HG03558 (cell line): ENCODE data around the gene SLC38A7.
A peak's percentile ranks its signal among the peaks of the same experiment; 100 is the strongest.
"Not testable (repeated sequence)": the region's sequence is repeated elsewhere in the genome, so short reads cannot be mapped to it uniquely, and the experiment has no call there.

ENCODE experiments used
- ATAC-seq: cut with Tn5 transposase; IDR thresholded peaks from one replicate; pipeline ENCODE4 v1.9.1; 2021; ENCODE audit warnings: moderate number of reproducible peaks; ENCODE audit not compliant: unreplicated experiment; ENCODE audit errors: extremely low read depth

SLC38A7 gene

DNA sequence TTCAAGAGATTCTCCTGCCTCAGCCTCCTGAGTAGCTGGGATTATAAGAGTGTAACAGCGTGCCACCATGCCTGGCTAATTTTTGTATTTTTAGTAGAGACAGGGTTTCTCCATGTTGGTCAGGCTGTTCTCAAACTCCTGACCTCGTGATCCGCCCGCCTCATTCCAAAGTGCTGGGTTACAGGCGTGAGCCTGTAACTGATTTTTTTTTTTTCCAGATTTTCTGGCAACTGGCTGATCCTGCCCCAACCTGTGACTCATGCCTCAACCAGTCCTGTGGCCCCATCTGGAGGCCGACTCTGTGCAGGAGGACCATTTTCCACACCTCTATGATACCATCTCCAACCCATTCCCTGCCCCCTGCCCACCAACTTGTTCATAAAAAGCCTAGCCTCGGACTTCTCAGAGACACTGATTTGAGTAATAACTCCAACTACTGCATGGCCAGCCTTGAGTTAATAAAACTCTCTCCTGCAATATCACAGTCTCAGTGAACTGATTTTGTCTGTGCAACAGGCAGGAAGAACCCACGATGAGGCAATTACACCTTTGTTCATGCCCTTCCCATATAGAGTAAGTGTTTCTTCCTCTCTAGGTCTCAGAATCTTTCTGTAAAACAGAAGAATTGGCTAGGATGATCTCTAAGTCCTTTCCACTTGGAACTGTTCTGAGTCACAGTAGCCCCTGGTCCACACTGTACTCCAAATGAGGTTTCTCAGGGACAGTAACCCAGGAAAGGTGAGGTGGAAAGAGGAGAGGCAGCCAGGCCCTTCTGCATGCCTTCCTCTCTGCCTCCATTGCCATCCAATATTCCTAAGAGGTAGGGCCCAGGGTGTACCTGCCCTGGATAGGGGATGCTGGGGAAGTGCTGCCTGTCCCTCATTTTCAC is 46.2 kb downstream of the SLC38A7 start:
- no peak for ATAC-seq

DNA sequence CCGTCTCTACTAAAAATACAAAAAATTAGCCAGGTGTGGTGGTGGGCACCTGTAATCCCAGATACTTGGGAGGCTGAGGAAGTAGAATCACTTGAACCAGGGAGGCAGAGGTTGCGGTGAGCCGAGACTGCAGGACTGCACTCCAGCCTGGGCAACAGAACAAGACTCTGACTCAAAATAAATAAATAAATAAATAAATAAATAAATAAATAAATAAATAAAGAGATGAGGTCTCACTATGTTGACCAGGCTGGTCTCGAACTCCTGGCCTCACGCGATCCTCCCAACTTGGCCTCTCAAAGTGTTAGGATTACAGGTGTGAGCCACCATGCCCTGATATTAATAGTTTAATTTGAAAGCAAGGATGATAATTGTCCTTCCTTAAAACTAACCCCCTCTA is 47.5 kb downstream of the SLC38A7 start:
- not testable (repeated sequence) for ATAC-seq

DNA sequence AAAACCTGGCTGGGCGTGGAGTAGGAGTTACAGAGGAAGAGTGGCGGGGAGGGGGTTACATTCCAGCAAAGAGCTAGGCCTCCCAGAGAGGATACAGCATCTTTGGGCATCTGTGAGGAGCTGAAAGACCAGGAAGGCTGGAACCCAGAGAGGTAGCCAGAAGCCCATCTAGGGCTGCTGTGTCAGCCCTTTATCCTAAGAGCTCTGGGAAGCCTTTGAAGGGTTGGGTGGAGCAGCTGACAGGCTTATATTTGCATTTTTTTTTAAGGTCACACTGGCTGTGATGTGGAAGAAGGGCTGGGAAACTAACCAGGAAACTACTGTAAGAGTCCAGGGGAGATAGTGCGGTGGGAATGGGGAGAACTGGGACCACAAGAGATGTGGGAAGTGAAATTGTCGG is 48.1 kb downstream of the SLC38A7 start:
- ATAC-seq: no peak

- no peak for ATAC-seq
Observed at GRCh38 chr16:58635502-58635901, 49.1 kb downstream of the SLC38A7 start.

GRCh38 chr16:58634265-58634802 is 50.2 kb downstream of the SLC38A7 start:
- ATAC-seq: no peak

GRCh38 chr16:58629733-58630640 is 54.6 kb downstream of the SLC38A7 start, which contains the start of gene CNOT1:
Gene CNOT1, minus strand, starts transcription at chr16:58629826. Its CDS starts 30,489 bp downstream, at chr16:58599337.
- ATAC-seq: peak; percentile 86

DNA sequence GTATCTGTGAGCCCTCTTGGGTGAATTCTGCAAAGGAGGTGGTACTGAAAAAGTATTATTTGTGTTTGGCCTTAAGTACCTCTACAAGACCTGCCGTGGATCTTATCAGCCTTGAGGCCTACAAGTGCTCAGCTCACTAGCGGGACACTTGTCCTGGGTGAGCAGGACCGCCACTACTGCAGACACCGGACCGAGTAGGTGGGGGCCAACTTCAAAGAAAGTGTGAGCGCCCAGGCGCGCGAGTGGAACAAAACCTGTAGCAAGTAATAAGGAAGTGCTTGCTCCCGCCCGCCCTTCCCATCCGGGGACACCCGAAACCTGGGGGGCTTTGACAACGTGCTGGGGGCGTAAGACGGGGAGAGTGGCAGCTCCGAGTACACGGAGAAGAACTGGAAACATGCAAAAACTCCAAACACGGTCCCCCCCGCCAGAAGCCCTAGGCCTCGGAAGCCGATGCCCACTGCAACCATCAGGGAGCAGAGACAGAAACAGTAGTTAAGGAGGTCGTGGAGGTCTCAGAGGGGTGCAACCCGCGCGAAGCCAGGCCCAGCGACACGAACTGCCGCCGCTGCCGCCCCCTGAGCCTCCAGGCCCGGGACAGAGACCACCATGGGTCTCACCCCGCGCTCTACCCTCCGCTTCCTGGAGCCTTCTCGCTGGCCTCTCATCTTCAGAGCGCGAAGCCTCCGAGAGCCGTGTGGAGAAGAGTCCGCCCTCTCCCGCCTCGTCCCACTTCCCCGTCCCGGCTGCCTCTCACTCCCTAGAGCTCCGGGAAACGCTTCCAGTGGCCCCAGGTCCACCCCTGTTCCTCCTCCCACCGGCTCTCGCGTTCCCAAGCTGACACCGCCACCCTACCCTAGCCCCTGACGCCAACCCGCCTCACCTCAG is 55.5 kb downstream of the SLC38A7 start:
- no peak for ATAC-seq

GRCh38 chr16:58624209-58624608 is 60.4 kb downstream of the SLC38A7 start:
- ATAC-seq: no peak

- no peak for ATAC-seq
Observed at GRCh38 chr16:58620396-58620795, 64.2 kb downstream of the SLC38A7 start.

DNA sequence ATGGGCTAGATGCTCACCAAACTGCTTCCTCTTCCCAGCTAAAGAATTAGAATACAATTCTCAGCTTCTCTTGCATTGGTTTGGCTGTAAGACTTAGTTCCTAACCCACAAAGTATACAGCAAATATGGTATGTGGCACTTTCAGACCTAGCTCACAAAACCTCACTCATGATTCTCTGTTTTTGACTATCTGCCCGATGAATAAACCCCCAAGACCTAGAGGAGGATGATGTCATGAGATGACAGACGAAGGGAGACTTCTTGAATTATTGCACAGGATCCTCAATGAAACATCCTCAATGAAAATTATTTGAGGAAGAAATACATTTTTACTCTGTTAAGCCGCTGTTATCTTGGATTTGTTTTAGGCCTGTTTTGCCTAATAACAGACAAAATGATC is 69.3 kb downstream of the SLC38A7 start:
- no peak for ATAC-seq
